Globus pallidus (tissue), 1 donor: ENCODE measurements around the gene DNAH9.
A peak's percentile ranks its signal among the peaks of the same experiment; 100 is the strongest.

Source experiments
- DNase-seq: peaks from one replicate; pipeline ENCODE4 v3.0.0-alpha.2; 2015; ENCODE audit warnings: low spot score

The DNAH9 gene

GRCh38 chr17:11840831-11841230 lies 242.6 kb downstream of the DNAH9 start:
- DNase-seq = no peak

GRCh38 chr17:11848330-11848729 lies 250.1 kb downstream of the DNAH9 start:
- no peak for DNase-seq

DNA sequence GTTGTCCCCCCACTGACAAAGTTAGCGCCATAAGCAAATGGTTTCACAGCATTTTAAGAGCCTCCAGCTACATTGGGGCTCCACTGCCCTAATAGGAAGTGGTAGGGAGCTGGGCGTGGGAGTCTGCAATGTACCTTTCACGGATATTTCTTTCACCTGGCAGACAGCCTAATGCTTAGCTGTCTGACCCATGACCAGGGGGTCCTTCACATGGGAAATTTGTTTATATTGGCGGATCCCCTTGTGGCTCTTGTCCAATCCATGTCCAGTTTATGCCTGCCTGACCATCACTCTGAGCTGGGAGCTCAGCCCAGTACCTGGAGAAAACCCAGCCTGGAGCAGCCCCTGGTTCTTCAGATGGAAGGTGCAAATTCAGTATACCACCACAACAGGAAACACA lies 254.0 kb downstream of the DNAH9 start:
- no peak for DNase-seq

DNA sequence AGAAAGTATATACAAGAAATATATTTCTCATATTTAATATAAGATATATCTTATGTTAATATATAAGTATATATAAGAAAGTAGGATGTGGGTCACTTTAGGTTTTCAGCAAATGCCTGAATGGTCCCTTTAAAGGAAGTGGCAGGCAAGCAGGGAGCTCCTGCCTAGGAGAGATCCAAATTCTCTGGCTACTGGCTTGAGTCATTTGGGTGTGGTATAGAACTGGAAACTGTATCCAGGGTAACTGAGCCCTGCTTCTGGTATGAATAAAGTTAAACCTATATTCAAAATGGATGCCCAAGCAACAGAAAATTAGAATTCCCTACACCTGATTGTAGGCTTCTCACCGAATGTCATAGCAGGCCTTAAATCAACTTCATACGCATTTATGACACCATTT lies 254.6 kb downstream of the DNAH9 start:
- peak; percentile 10 for DNase-seq

DNA sequence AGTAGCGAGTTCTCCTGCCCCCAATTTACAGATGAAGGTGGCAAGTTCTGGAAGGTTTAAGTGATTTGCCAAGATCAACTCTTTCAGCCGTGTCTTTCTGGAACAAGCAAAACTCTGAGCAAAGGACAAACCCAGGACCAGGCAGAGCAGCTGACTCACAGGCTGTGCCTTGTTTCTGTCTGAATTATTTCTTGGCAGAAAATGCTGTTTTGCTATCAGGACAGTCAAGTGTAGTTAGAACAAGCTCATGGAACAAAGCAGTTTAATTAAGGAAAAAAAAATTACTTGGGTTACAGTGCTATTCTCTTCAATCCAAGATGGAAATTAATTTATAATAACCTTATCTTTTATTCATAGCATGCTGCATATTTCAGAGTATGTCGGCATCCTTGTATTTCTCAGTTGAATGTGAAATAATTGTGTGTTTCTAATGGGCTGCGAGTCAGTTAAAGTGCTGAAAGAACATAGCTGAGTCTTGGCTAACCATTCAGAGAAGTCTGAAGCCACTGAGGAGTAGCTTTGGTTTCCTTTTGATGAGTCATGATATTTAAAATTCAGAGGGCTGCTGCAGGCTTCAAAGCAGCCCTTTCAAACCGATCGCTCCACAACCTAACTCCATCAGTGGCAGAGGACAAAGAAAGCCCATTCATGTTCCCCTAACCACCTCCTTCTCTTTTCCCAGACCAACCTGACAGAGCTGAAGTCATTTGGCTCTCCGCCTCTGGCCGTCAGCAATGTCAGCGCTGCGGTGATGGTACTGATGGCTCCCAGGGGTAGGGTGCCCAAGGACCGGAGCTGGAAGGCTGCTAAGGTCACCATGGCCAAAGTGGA lies 255.3 kb downstream of the DNAH9 start:
- DNase-seq = peak; percentile 82

DNA sequence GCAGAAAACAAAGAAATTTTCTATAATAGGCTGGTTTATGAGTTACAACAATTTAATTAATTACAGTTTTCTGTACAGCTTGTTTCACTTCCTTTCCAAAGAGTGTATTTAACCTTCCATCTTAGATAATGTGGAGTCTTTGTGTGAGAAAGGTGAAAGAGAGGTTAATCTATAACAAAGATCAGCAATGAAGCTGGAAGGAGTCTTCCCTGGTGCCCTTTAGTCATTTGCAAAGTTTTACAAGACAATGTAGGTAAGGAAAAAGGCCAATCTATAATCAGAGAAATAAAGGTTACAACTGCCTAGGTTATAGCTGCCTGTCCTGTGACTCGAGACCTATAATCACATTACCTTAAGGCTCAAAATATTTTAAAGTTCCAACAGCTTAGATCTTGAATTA lies 257.0 kb downstream of the DNAH9 start:
- no peak for DNase-seq

GRCh38 chr17:11857006-11857405 lies 258.7 kb downstream of the DNAH9 start:
- no peak for DNase-seq

DNA sequence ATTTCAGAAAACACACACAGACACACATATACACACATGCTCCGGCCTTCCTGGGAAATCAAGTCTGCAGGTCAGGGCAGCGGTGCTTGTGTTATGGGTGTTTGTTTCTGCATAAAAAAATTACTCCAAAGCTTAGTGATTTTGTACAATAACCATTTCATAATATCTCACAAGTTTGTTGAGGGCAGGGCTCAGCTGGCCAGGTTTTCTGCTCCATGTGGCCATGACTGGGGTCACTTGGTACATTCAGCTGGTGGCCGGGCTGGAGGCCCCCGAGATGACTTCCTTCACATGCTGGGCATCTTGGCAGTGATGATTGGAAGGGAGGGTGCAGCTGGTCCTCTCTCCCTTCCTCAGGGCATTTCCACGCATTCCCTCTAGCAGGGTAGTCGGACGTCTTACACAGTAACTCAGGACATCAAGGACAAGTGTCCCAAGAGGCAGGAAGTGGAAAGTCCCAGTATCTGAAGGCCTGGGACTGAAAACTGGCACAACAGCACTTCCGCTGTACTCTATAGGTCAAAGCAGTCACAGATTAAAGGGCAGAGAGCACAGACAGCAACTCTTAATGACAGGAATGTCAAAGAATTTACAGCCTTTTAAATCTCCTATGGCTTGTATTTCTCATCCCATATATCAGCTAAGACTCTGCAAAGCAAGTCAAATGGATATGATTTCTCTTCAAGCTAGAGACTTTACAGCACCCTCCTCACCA lies 271.6 kb downstream of the DNAH9 start:
- DNase-seq = no peak

GRCh38 chr17:11871773-11872172 lies 273.5 kb downstream of the DNAH9 start:
- DNase-seq = no peak

- DNase-seq = no peak
Observed at GRCh38 chr17:11874756-11875155, 276.5 kb downstream of the DNAH9 start.

- peak; percentile 41 for DNase-seq
Observed at GRCh38 chr17:11880714-11881113, 282.4 kb downstream of the DNAH9 start.

DNA sequence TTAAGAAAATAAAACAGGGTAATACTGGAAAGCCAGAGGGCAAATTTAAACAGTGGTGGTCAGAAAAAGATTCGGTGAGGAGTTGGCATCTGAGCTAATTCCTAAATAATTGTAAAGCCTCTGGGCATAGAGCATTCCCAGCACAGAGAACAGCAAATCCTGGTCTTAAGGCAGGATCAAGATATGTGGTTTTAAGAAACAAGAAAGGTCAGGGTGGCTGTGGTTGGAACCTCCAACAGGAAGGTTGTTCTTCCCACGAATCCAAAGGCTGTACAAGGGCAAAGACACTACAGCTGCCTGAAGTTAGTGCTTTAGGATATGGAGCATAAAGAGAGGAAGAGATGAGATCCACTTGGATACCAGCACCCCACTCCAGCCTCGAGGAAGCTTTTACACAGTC lies 284.4 kb downstream of the DNAH9 start:
- DNase-seq = no peak

GRCh38 chr17:11885051-11885450 lies 286.8 kb downstream of the DNAH9 start:
- no peak for DNase-seq

DNA sequence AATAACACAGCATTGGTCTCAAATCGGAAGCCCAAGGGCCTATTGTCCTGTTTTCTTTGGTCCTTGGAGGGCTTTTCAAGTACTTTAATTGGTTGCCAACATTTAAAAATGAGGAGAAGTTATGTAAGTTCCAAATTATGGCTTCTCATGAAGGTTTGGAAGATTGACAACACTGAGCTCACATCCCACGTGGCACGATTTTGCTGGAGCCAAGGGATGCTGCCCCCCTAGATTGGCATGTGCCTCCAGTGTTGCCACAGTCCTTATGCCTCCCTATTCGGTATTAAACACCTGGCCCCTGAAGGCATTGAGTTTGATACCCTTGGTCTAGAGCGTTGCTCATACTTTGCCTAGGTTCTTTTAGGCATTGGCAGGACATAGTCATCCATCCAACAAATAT lies 291.0 kb downstream of the DNAH9 start:
- peak; percentile 19 for DNase-seq

DNA sequence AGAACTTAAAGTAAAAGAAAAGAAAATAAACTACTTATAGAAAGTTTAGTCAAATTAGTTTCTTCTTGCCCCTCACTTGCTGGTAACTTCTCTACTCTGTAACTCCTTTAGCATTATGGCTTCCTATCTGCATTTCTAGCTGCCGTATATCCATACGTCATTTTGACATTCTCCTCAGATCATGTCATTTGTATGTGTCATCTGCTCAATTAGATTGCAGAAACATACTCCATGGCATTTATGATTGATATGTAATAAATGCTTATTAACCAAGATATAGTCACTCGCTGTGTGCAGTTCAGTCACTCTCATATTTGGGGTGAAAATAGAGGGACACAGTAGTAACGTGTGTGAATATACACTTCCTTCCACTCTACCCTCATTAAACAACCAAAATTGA lies 295.6 kb downstream of the DNAH9 start:
- no peak for DNase-seq

DNA sequence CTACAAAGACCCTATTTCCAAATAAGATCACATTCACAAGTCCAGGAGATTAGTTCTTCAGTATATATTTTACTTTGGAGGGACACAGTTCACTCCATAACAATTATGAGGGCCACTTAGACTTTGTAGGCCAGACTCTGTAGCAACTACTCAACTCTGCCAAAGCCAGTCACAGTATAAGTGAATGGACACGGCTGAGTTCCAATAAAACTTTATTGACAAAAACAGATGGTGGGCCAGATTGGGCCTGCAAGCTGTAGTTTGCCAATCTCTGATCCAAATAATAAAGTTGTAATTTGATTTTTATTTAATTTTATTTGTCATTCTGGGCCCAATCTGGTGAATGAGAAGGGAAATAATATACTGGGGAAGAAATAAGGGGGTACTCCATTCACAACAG lies 297.9 kb downstream of the DNAH9 start:
- no peak for DNase-seq

DNA sequence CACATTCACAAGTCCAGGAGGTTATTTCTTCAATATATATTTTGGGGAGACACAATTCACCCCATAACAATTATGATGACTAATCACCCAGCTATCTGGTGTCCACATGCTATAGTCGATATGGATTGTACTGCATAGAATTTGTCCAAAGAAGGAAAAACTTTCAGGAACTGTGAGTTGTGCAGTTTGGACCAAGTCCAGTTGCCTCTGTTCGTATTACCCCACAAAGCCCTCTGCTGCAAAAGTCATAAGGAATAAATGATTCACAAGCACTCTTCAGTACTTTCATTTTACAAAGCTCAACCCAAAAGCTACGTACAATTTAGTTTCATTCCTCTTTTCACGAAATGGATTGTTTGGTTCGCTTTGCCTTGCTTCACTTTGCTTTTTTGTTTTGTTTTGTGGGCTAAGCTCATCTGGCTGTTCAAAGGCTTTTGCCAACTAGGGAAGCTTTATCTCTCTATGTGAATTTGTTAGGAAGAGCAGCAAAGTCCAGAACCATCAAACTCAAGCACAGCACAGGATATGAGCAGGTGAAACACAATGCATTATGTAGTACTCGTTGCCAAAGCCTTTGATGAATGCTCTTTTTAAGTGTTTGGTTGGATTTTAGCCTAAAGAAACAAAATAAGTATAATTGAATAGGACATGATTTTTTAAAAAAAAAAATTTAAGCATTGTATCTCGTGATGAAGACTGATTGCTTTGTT lies 300.4 kb downstream of the DNAH9 start:
- no peak for DNase-seq

GRCh38 chr17:11899537-11899942 lies 301.3 kb downstream of the DNAH9 start:
- no peak for DNase-seq

DNA sequence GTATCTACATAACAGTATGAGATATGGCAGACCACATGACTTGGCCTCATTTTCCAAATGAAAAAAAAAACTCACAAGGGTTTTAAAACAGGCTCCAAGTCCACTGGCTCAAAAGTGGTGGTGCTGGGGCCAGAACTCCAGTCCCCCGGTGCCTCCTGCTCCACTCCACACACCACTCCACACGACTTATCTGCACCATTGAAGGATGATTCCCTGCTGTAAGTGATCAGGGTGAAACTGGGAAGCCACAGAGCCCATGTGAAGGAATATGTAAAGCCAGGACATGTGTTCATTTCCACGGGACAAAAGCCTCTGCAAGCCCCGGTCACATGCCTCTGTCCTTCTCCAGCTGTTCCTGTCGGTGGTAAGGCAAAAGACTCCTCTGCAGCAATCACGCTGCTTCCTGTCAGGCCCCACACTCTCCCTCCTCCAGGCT lies 301.8 kb downstream of the DNAH9 start:
- DNase-seq = no peak

- DNase-seq = no peak
Observed at GRCh38 chr17:11900655-11901054, 302.4 kb downstream of the DNAH9 start.

DNA sequence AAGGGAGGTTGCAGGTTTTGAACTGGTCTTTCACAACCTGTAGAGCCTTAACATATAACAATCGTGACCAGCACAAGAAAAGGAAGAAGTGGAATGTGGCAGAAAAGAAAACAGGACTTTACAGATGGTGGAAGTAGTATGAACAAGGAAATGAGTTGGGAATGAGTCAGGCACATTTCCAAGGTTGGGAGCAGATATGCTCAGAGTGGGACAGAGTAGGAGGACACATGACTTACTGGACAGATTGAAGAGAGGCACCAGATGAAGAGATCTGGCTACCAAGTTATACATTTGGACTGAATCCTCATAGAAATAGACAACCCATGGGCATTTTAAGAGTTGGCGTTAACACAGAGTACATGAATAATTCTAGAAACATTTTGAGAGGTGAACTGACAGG lies 303.7 kb downstream of the DNAH9 start:
- DNase-seq = no peak

GRCh38 chr17:11908711-11909146 lies 310.5 kb downstream of the DNAH9 start:
- no peak for DNase-seq

DNA sequence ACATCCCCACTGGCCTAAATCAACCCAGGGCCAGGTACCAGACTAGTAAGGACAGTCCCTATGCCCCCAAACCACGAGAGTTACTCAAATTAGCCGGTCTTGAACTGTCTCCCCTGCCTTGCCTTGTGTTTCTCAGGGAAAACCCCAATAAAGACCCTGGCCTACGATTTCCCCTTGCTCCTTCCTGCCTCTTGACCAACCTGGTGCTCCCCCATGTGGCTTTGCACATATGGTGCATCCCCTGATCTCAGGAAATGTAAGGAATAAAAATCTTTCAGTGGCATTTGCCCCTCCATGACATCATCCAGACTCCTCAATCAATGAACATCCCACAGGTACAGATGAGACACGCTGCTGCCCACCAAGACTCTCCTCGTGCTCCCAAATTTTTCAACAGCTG lies 311.1 kb downstream of the DNAH9 start:
- DNase-seq = no peak
